Measurements from ENCODE around the gene ANGPTL7.

The ANGPTL7 gene

DNA sequence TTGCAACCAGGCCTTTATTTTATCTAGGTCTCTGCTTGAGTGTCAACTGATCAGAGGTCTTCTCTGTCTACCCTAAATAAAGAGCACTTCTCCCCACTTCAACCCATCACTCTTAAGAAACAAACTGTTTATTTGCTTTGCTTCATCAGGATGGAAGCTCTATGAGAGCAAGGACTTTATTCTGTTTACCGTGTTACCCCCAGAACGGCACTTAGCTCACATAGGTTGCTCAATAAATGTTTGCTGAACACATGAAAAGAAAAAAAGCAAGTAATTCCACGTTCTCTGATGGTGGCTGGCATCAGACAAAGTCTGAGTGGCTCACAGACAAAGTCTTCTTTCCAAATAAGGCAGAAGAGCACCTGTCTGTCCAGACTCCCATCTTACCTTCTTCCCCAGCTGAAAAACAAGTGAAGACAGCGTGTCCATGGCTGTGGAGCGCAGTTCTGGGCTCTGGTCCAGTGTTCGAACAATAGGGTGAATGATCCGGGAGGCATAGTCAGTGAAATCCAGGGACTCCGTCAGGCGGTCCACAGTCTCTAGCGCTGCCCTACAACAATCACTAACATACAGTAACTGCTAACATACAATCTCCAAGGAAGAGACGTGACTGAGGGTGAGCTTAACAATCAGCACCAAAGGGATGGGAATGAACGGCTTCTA is 22.9 kb downstream of the ANGPTL7 start:
- in situ Hi-C loops (cut with MboI; ENCODE audit: low sequenced_read_pairs, unreplicated experiment): no loop called here
- TF ChIP-seq, protein P1, sequence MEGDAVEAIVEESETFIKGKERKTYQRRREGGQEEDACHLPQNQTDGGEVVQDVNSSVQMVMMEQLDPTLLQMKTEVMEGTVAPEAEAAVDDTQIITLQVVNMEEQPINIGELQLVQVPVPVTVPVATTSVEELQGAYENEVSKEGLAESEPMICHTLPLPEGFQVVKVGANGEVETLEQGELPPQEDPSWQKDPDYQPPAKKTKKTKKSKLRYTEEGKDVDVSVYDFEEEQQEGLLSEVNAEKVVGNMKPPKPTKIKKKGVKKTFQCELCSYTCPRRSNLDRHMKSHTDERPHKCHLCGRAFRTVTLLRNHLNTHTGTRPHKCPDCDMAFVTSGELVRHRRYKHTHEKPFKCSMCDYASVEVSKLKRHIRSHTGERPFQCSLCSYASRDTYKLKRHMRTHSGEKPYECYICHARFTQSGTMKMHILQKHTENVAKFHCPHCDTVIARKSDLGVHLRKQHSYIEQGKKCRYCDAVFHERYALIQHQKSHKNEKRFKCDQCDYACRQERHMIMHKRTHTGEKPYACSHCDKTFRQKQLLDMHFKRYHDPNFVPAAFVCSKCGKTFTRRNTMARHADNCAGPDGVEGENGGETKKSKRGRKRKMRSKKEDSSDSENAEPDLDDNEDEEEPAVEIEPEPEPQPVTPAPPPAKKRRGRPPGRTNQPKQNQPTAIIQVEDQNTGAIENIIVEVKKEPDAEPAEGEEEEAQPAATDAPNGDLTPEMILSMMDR (IDR thresholded peaks at IDR 0.05; ENCODE audit: borderline replicate concordance, control extremely low read depth, extremely low read depth, insufficient read depth, missing control alignments): no peak
- DNase-seq (ENCODE audit: low spot score): no peak

- no peak for DNase-seq (ENCODE audit: low spot score)
- TF ChIP-seq, protein P1 (IDR thresholded peaks at IDR 0.05; ENCODE audit: borderline replicate concordance, control extremely low read depth, extremely low read depth, insufficient read depth, missing control alignments): no peak
- in situ Hi-C loops (cut with MboI; ENCODE audit: low sequenced_read_pairs, unreplicated experiment): no loop called here
Observed at GRCh38 chr1:11214698-11215380, 25.7 kb downstream of the ANGPTL7 start.

GRCh38 chr1:11215381-11216005 is 26.3 kb downstream of the ANGPTL7 start:
- DNase-seq (ENCODE audit: low spot score): no peak
- TF ChIP-seq, protein P1 (IDR thresholded peaks at IDR 0.05; ENCODE audit: borderline replicate concordance, control extremely low read depth, extremely low read depth, insufficient read depth, missing control alignments): no peak
- in situ Hi-C loops (cut with MboI; ENCODE audit: low sequenced_read_pairs, unreplicated experiment): no loop called here

GRCh38 chr1:11216074-11216473 is 26.9 kb downstream of the ANGPTL7 start:
- TF ChIP-seq, protein P1 (IDR thresholded peaks at IDR 0.05; ENCODE audit: borderline replicate concordance, control extremely low read depth, extremely low read depth, insufficient read depth, missing control alignments): no peak
- in situ Hi-C loops (cut with MboI; ENCODE audit: low sequenced_read_pairs, unreplicated experiment): no loop called here
- DNase-seq (ENCODE audit: low spot score): no peak

DNA sequence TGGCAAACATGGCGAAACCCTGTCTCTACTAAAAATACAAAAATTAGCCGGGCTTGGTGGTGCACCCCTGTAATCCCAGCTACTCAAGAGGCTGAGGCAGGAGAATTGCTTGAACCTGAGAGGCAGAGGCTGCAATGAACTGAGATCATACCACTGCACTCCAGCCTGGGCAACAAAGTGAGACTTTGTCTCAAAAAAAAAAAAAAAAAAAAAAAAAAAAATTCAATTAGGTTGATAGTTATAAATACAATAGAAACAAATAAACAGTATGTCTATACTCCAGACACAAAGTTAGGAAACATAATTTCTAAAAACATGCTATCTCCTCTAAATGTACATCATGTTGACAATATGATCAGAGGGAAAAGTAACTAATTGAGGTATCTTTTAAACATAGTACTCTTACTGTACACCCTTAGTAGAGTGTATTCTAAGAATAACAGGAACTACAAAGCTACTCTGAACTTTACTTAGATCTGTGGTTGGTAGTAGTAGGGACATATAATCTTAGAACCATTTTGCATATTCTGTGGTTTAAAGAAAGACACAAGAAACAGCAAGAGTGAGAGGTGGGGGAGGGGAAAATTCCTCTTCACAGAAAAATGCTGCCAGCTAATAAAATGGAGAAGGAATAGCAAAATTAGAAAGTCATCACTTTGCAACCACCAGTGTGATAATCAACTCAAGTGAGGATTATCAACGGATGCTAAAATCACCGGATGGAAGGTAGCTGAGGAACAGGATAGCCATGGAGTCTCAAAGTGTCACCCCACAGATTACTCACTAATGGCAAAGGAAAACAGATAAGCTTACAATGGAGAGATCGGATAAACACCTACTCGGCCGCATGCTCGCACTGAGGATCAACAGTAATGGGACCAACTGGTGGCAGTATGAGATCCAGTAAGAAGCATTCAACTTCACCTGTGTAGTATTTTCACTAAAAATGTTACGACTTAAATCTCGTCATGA is 38.2 kb downstream of the ANGPTL7 start:
- in situ Hi-C loops (cut with MboI; ENCODE audit: low sequenced_read_pairs, unreplicated experiment): no loop called here
- TF ChIP-seq, protein P1 (IDR thresholded peaks at IDR 0.05; ENCODE audit: borderline replicate concordance, control extremely low read depth, extremely low read depth, insufficient read depth, missing control alignments): no peak
- peak; percentile 45 for DNase-seq (ENCODE audit: low spot score)

- in situ Hi-C loops (cut with MboI; ENCODE audit: low sequenced_read_pairs, unreplicated experiment): no loop called here
- no peak for DNase-seq (ENCODE audit: low spot score)
- TF ChIP-seq, protein P1 (IDR thresholded peaks at IDR 0.05; ENCODE audit: borderline replicate concordance, control extremely low read depth, extremely low read depth, insufficient read depth, missing control alignments): no peak
Observed at GRCh38 chr1:11229203-11229602, 40.0 kb downstream of the ANGPTL7 start.
